Measurements from ENCODE around the gene RRP7A.

DNA sequence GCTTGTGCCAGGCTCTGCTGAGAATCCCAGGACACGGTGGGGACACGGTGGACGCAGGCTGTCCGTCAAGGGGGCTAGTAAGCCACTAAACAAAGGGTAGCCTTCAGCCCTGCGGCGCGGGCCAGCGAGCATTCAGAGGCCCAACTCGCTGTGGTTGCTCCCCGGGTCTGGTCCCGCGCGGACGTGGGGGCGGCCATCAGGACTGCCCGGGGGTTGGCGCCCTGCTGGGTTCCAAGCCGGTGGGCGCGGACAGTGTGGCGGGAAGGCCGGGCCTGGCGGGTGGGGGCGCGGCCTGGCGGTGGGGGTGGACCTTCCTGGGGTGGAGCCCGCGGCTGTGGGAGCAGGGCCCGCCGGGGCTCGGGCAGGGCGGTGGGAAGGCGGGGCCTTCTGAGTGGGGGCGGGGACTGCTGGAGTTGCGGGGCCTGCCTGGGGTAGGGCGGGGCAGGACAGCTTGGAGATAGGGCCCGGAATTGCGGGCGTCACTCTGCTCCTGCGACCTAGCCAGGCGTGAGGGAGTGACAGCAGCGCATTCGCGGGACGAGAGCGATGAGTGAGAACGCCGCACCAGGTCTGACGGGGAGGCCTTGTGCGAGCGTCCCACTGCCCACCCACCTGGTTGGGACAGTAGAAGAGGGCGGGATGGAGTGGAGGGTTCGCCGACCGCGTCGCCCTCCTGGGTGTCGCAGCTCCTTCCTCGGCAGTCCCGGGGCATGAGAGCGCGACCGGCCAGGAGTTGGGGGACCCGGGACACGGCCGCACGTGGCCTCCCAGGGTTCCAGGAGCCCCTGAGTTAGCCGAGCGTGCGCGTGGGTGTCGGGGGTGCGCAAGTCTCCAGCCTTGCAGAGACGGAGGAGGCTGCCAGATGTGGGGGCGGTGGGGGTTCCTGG lies 34.1 kb upstream of the RRP7A start, which contains the start of gene SERHL2:
- TF ChIP-seq, protein P1, sequence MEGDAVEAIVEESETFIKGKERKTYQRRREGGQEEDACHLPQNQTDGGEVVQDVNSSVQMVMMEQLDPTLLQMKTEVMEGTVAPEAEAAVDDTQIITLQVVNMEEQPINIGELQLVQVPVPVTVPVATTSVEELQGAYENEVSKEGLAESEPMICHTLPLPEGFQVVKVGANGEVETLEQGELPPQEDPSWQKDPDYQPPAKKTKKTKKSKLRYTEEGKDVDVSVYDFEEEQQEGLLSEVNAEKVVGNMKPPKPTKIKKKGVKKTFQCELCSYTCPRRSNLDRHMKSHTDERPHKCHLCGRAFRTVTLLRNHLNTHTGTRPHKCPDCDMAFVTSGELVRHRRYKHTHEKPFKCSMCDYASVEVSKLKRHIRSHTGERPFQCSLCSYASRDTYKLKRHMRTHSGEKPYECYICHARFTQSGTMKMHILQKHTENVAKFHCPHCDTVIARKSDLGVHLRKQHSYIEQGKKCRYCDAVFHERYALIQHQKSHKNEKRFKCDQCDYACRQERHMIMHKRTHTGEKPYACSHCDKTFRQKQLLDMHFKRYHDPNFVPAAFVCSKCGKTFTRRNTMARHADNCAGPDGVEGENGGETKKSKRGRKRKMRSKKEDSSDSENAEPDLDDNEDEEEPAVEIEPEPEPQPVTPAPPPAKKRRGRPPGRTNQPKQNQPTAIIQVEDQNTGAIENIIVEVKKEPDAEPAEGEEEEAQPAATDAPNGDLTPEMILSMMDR (IDR thresholded peaks at IDR 0.05): peak in 1 of 6 experiments; percentile 11
- TF ChIP-seq POLR2A (IDR thresholded peaks at IDR 0.05): peak in 1 of 2 donors; percentile 35

Measured in thyroid gland (tissue), 4 donors.